Trophoblast cell (in vitro differentiated cells and primary cell): ENCODE data around the gene SREBF2.

Source experiments
- DNase-seq, 2 donors: peaks; one replicate each; pipeline ENCODE4 v3.0.0-alpha.2; 2016
- H2AFZ ChIP-seq: 2 replicates; pipeline ENCODE4 v1.6.1; 2013; ENCODE audit warnings: low read length, moderate library complexity, mild to moderate bottlenecking; ENCODE audit not compliant: insufficient read depth, poor library complexity
- H2AK5ac ChIP-seq: 2 replicates; pipeline ENCODE4 v1.6.1; 2013; ENCODE audit warnings: mild to moderate bottlenecking, low read length
- H2BK120ac ChIP-seq: 2 replicates; pipeline ENCODE4 v1.6.1; 2013; ENCODE audit warnings: low read length, mild to moderate bottlenecking, moderate library complexity; ENCODE audit not compliant: insufficient read depth, poor library complexity
- H2BK12ac ChIP-seq: 2 replicates; pipeline ENCODE4 v1.6.1; 2013; ENCODE audit warnings: mild to moderate bottlenecking, low read length, moderate library complexity
- H2BK5ac ChIP-seq: 2 replicates; pipeline ENCODE4 v1.6.1; 2013; ENCODE audit warnings: low read length, low read depth, moderate library complexity, mild to moderate bottlenecking; ENCODE audit not compliant: poor library complexity
- H3K14ac ChIP-seq: 2 replicates; pipeline ENCODE4 v1.6.1; 2013; ENCODE audit warnings: mild to moderate bottlenecking, low read length
- H3K18ac ChIP-seq: 2 replicates; pipeline ENCODE4 v1.6.1; 2013; ENCODE audit warnings: mild to moderate bottlenecking, low read length
- H3K23ac ChIP-seq: 2 replicates; pipeline ENCODE4 v1.6.1; 2013; ENCODE audit warnings: low read length
- H3K27ac ChIP-seq: 2 replicates; pipeline ENCODE4 v1.5.1; 2013; ENCODE audit warnings: low read depth, mild to moderate bottlenecking, inconsistent platforms, low read length, moderate library complexity
- H3K27me3 ChIP-seq: 2 replicates; pipeline ENCODE4 v1.6.1; 2013; ENCODE audit warnings: inconsistent platforms, mild to moderate bottlenecking, low read length, moderate library complexity; ENCODE audit not compliant: insufficient read depth
- H3K36me3 ChIP-seq, 2 experiments: 1 replicate in 1 of 2; 2 replicates in 1 of 2; pipeline ENCODE4 v1.6.1; 2013; ENCODE audit warnings: low read length in 2 of 2, mild to moderate bottlenecking in 2 of 2, moderate library complexity in 1 of 2; ENCODE audit not compliant: insufficient read depth in 2 of 2, control insufficient read depth in 1 of 2
- H3K4ac ChIP-seq: 2 replicates; pipeline ENCODE4 v1.6.1; 2013; ENCODE audit warnings: low read depth, mild to moderate bottlenecking, low read length, moderate library complexity
- H3K4me1 ChIP-seq, 2 experiments: 1 replicate in 1 of 2; 2 replicates in 1 of 2; pipeline ENCODE4 v1.6.1; 2013; ENCODE audit warnings: low read length in 2 of 2, mild to moderate bottlenecking in 2 of 2, moderate library complexity in 1 of 2; ENCODE audit not compliant: insufficient read depth in 2 of 2, control insufficient read depth in 1 of 2
- H3K4me2 ChIP-seq: 2 replicates; pipeline ENCODE4 v1.6.1; 2013; ENCODE audit warnings: inconsistent platforms, mild to moderate bottlenecking, low read length, moderate library complexity
- H3K4me3 ChIP-seq: 2 replicates; pipeline ENCODE4 v1.5.1; 2013; ENCODE audit warnings: mild to moderate bottlenecking, low read depth, low read length, inconsistent platforms
- H3K79me1 ChIP-seq: one replicate; pipeline ENCODE4 v1.6.1; 2013; ENCODE audit warnings: low read length
- H3K79me2 ChIP-seq: 2 replicates; pipeline ENCODE4 v1.6.1; 2013; ENCODE audit warnings: low read length, mild to moderate bottlenecking; ENCODE audit not compliant: control insufficient read depth, insufficient read depth, poor library complexity
- H3K9ac ChIP-seq: 2 replicates; pipeline ENCODE4 v1.6.1; 2013; ENCODE audit warnings: mild to moderate bottlenecking, low read length
- H3K9me3 ChIP-seq: 2 replicates; pipeline ENCODE4 v1.6.1; 2013; ENCODE audit warnings: low read depth, mild to moderate bottlenecking, control low read depth, inconsistent platforms, low read length; ENCODE audit not compliant: insufficient read depth
- H4K12ac ChIP-seq: 2 replicates; pipeline ENCODE4 v1.6.1; 2013; ENCODE audit warnings: low read depth, mild to moderate bottlenecking, low read length, moderate library complexity
- H4K8ac ChIP-seq: 2 replicates; pipeline ENCODE4 v1.6.1; 2013; ENCODE audit warnings: low read depth, mild to moderate bottlenecking, low read length, moderate library complexity
- H4K91ac ChIP-seq: one replicate; pipeline ENCODE4 v1.6.1; 2013; ENCODE audit warnings: low read depth, mild to moderate bottlenecking, low read length, moderate library complexity
- WGBS: extraction: QIAGEN DNeasy Blood & Tissue Kit; methylation state at CpG from one replicate; pipeline ENCODE4 v1.1.7; 2013; ENCODE audit warnings: missing lambda C conversion rate; ENCODE audit not compliant: insufficient read length, insufficient coverage; ENCODE audit errors: extremely low coverage; 5-methylcytosine and 5-hydroxymethylcytosine counted together

The SREBF2 gene

DNA sequence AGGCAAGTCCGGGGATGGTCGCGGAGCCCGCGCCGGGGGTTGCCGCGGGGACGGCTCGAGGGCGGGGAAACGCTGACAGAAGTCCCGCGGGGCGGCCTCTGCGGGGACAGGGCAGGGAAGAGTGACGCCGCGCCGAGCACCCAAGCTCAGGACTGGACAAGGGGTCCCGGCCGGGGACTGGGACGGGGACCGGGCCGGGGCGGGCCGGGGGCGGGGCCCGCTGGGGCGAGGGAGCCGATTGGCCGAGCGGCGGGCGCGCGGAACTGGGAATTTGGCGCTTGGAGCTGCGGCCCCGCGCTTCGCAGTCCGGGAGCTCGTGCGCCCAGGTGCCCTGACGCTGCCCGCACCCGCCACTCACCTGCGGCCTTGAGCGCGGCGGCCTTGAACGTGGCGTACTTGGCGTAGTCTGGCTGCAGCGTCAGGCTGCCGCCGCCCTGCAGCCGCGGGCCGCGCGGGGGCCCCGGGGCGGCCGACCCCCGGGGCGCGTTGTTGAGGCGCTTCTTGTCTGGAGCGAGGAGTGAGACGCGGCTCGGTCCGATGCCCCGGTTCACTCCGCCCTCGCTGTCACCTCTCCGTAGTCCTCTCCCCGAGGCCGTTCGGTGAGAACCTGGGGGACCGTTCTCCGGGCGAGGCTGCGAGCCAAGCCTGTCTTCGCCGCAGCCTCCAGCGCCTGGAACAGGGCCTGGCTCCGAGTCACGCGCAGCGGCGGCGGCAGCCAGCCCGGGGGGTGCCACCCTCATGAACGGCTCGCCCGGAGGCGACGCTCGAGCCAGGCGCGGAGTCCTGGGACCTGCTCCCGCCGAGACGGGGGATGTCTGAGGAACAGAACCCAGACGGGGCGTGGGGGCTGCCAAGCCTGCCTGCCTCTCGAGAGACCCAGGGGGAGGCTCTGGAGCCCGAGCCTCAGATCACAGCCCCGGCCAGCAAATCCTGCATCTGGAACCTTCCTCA, 77.4 kb downstream of the SREBF2 start:
- Histone ChIP-seq H3K4ac (no peak overlapping the region), H3K23ac (no peak overlapping the region), H3K4me1 (peaks cover 4 to 16% of the 10 kb centered on the region in 2 experiments), H3K79me1 (no peaks in the 10 kb centered on the region), H3K36me3 (peaks cover 16 to 26% of the 10 kb centered on the region in 2 experiments), H2AFZ (no peak overlapping the region), H3K18ac (no peak overlapping the region), H2BK12ac (no peak overlapping the region), H2AK5ac (no peak overlapping the region), H2BK5ac (no peak overlapping the region), H3K27me3 (peaks cover 59% of the 10 kb centered on the region), H4K91ac (no peak overlapping the region), H4K12ac (no peak overlapping the region), H2BK120ac (no peak overlapping the region), H3K4me2 (peak overlapping the region; percentile 65), H3K9me3 (peaks cover 15% of the 10 kb centered on the region), H3K4me3 (no peak overlapping the region), H3K9ac (no peak overlapping the region), H4K8ac (no peak overlapping the region), H3K27ac (no peak overlapping the region), H3K79me2 (no peaks in the 10 kb centered on the region), H3K14ac (no peak overlapping the region)
- peak; percentile 52 to 69 for DNase-seq
- WGBS = no CpG with 5 or more reads among the region's 112 CpGs

DNA sequence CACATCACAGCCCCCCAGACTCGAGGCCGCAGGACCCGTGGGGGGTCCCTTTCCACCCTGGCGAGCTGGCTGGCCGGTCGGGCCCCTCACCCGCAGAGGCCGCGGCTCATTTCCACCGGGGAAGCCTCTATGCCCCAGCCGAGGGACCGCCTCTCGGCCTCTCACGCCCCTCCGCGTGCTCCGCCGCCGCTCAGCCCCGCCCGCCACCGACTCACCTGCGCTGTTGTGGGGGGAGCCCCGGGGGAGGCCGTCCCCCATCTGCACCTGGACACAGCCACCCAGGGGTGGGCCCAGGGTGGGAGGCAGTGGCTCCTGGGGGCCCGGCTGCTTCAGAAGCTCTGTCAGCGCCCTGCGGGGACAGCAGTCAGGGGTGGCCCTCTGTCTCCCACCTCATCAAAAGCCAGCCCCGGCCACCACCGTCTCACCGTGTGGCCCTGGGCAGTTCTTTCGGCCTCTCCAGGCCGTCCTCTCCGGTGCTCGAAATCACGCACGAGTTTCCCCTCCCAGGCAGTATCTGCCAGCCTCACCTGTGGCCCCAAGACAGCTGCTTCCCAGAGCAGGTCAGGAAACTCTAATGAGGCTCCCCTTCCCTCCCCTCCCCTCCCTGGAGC, 78.2 kb downstream of the SREBF2 start:
- Histone ChIP-seq H3K4me2 (peak overlapping the region; percentile 65), H4K12ac (no peak overlapping the region), H2BK120ac (no peak overlapping the region), H3K27ac (no peak overlapping the region), H3K4me1 (peaks cover 4 to 16% of the 10 kb centered on the region in 2 experiments), H3K18ac (no peak overlapping the region), H2BK12ac (no peak overlapping the region), H3K27me3 (peaks cover 67% of the 10 kb centered on the region), H3K9me3 (peaks cover 17% of the 10 kb centered on the region), H4K8ac (no peak overlapping the region), H3K14ac (no peak overlapping the region), H4K91ac (no peak overlapping the region), H2AK5ac (no peak overlapping the region), H3K23ac (no peak overlapping the region), H2BK5ac (no peak overlapping the region), H3K36me3 (peaks cover 9 to 18% of the 10 kb centered on the region in 2 experiments), H3K4me3 (no peak overlapping the region), H3K4ac (no peak overlapping the region), H3K79me1 (no peaks in the 10 kb centered on the region), H3K79me2 (no peaks in the 10 kb centered on the region), H2AFZ (no peak overlapping the region), H3K9ac (no peak overlapping the region)
- DNase-seq = no peak
- no CpG with 5 or more reads among the region's 37 CpGs for WGBS

DNA sequence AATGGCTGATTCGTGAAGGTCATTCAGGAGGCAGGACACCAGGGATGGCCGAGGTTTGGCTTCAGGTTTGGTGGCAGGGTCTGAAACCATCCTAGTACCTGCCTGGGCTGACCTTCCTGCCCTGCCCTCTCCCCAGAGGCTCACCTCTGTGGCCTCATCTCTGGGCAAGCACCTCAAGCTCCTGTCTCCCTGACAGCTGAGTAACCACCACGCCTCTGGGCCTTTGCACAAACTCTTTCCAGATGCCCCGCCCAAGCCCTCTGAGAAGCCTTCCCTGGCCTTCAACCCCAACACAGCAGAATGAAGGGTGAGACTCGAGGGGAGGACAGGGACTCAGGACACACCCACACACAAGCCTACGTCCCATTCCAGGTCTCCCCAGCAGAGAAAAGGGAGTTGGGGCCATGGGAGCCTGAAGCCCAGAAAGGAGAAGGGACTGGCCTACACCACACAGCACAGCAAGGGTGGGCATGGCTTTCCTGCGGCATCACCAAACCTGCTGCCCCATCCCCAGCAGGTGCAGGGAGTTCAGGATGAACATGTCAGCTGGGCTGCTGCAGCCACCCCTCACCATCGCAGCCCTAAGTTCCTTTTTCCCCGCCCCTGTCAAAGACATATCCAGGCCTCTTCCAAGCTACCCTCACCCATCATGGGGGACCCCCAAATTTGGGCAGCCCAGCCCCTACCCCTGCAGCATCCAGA, 79.6 kb downstream of the SREBF2 start:
- no peak overlapping the region for H3K4ac ChIP-seq
- H2AFZ ChIP-seq = no peak overlapping the region
- H3K27ac ChIP-seq = no peak overlapping the region
- no peak overlapping the region for H3K9ac ChIP-seq
- H3K36me3 ChIP-seq = peaks cover 2 to 7% of the 10 kb centered on the region in 2 experiments
- no peak overlapping the region for H3K4me2 ChIP-seq
- peaks cover 75% of the 10 kb centered on the region for H3K27me3 ChIP-seq
- H2BK120ac ChIP-seq = no peak overlapping the region
- H3K18ac ChIP-seq = no peak overlapping the region
- H4K12ac ChIP-seq = no peak overlapping the region
- no CpG with 5 or more reads among the region's 9 CpGs for WGBS
- no peak overlapping the region for H2AK5ac ChIP-seq
- no peak overlapping the region for H4K91ac ChIP-seq
- peaks cover 4 to 16% of the 10 kb centered on the region in 2 experiments for H3K4me1 ChIP-seq
- peaks cover 17% of the 10 kb centered on the region for H3K9me3 ChIP-seq
- no peak overlapping the region for H3K23ac ChIP-seq
- DNase-seq = no peak
- no peak overlapping the region for H2BK5ac ChIP-seq
- no peak overlapping the region for H4K8ac ChIP-seq
- no peaks in the 10 kb centered on the region for H3K79me2 ChIP-seq
- H3K4me3 ChIP-seq = no peak overlapping the region
- no peak overlapping the region for H2BK12ac ChIP-seq
- H3K14ac ChIP-seq = no peak overlapping the region
- H3K79me1 ChIP-seq = no peaks in the 10 kb centered on the region

DNA sequence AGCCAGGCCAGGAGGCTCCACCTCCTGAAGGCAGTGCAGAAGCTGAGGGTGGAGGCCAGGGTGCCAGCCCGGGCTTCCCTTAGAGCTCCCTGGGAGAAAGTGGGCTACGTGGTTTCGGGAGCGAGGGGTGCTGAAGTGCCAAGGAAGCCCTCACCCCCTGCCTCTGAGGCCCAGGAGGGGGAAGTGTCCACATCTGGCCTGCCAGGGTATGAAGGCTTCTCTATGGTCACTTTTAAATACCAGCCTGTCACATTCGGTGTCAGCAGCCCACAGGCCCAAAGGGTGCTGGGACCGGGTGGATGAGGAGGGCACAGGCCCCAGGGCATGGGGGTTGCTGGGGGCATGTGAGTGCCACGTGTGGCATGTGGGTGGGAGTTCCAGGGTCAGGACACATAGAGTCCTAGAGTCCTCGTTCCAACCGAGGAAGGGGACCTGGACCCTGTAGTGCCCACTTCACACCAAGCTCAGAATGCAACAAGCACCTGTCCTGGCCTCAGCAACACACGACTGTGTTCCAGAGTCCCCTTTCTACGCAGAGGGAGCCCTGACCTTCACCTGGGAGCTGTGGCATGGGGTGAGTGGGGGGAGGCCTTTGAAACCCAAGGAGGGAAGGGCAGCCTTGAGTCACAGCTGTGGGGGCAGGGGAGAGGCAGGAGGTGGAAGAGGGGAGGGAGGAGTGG, 80.3 kb downstream of the SREBF2 start:
- H3K27ac ChIP-seq = no peak overlapping the region
- no peaks in the 10 kb centered on the region for H3K79me1 ChIP-seq
- no peak overlapping the region for H4K12ac ChIP-seq
- peaks cover 4 to 16% of the 10 kb centered on the region in 2 experiments for H3K4me1 ChIP-seq
- H4K91ac ChIP-seq = no peak overlapping the region
- H3K4me2 ChIP-seq = no peak overlapping the region
- no peak overlapping the region for H4K8ac ChIP-seq
- H3K23ac ChIP-seq = no peak overlapping the region
- H2BK12ac ChIP-seq = no peak overlapping the region
- no peak overlapping the region for H2AFZ ChIP-seq
- H3K18ac ChIP-seq = no peak overlapping the region
- H3K27me3 ChIP-seq = peaks cover 79% of the 10 kb centered on the region
- no peak overlapping the region for H3K9ac ChIP-seq
- H3K9me3 ChIP-seq = peaks cover 17% of the 10 kb centered on the region
- H3K4me3 ChIP-seq = no peak overlapping the region
- no peak overlapping the region for H2AK5ac ChIP-seq
- H2BK120ac ChIP-seq = no peak overlapping the region
- no peaks in the 10 kb centered on the region for H3K79me2 ChIP-seq
- no peak overlapping the region for H3K4ac ChIP-seq
- WGBS = no CpG with 5 or more reads among the region's 11 CpGs
- H3K36me3 ChIP-seq = peaks cover 0 to under 1% of the 10 kb centered on the region in 2 experiments
- DNase-seq = no peak
- no peak overlapping the region for H3K14ac ChIP-seq
- no peak overlapping the region for H2BK5ac ChIP-seq
